ENCODE results near the gene ATF7. TPM values are rescaled to one million over a fixed set of nuclear protein-coding genes. Genes with fewer than 3 reads are reported as not detected.

Gene ATF7
- total RNA-seq, 4 donors from 2014 or later: 22.5 to 38.3 (median 29.9) TPM

DNA sequence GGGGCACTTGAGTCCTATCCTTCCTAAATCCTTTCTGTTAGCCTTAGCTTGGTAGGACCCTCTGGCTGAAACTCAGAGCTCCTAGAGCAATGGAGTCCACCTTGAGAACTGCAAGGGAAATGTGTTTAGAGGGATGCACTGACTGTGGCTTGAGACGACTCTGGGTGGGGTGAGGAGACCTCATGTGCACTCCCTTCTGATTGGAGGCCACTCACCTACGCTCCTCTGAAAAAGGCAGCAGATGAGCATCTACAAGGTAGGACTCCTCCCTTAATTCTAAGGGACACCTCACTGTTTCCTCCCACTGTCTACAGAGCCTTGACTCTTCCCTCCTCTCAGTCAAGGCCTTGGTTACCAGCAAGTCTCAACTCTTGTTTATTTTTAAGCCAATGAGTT lies 127.9 kb downstream of the ATF7 start:
- TF ChIP-seq, protein P1, sequence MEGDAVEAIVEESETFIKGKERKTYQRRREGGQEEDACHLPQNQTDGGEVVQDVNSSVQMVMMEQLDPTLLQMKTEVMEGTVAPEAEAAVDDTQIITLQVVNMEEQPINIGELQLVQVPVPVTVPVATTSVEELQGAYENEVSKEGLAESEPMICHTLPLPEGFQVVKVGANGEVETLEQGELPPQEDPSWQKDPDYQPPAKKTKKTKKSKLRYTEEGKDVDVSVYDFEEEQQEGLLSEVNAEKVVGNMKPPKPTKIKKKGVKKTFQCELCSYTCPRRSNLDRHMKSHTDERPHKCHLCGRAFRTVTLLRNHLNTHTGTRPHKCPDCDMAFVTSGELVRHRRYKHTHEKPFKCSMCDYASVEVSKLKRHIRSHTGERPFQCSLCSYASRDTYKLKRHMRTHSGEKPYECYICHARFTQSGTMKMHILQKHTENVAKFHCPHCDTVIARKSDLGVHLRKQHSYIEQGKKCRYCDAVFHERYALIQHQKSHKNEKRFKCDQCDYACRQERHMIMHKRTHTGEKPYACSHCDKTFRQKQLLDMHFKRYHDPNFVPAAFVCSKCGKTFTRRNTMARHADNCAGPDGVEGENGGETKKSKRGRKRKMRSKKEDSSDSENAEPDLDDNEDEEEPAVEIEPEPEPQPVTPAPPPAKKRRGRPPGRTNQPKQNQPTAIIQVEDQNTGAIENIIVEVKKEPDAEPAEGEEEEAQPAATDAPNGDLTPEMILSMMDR (IDR thresholded peaks at IDR 0.05): no peak
- no peak for DNase-seq (ENCODE audit: low spot score)
- no peak for ATAC-seq (ENCODE audit: low FRiP score)

DNA sequence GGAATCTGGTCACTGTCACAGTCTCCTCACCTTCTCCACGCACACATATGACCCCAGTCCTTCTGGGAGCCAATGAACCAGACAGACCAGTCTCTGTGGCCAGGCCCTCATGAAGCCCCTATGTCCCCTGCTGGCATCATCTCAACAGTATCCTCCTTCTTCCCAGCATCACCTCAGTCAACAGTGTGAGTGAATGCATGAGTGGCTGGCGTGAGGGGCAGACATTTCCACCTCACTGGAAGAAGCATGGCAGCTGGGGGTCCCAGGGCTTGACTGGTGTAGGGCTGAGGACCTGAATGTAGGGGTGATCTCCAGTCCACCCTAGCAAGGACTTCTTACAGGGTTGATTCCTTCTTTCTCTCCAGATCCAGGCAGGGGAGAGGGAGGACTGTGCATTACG lies 128.7 kb downstream of the ATF7 start:
- ATAC-seq (ENCODE audit: low FRiP score) (no peak), DNase-seq (ENCODE audit: low spot score) (no peak)
- TF ChIP-seq, protein P1 (IDR thresholded peaks at IDR 0.05): no peak

DNA sequence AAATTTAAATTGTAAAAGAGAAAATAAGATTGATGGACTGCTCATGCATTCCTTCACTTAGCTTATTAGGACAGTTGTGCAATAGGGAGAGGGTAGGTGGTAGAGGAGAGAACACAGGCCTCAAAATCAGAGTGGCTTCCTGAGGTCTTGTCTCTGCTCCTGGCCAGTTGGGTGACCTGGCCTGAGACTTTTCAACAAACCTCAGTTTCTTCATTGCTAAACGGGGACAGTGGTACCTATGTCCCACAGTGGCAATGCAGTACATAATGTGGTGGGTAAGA lies 129.5 kb downstream of the ATF7 start:
- TF ChIP-seq, protein P1 (IDR thresholded peaks at IDR 0.05): no peak
- ATAC-seq (ENCODE audit: low FRiP score): no peak
- DNase-seq (ENCODE audit: low spot score): no peak

DNA sequence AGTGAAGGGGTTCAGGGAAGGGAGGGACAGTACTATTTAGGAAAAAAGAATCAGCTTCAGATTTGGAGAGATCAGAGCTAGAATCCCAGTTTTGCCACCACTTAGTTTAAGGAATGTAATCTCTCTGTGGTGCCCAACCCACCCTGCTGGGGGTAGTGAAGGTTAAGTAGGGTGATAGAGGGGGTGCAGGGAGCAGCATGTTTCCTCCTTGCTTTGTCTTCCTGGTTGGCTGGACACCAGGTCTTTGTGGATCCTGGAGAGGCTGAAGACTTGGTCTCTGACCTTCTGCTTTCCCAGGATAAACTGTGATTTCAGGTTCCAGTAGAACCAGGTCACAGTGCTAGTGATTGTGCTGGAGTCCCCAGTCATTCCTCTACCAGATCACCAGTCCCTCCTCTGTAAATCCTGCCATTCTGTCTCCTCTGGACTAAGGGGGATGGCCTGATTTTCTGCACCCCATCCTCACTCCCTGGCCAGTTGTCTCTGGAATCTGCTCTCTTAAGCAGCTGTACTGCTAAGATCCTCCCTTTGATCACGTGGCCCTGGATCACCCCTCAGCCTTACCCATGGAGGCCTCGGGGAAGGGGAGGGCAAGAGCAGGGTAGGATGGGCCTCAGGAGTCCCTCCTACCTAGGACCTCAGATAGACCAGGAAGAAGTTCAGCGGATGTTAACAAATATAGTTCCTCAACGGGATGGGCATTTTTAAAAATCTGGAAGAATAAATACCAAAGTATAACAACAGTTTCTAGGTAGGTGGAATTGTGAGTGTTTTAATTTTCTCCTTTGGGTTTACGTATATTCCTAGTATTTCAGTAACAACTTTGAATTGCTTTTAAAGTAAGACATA lies 130.1 kb downstream of the ATF7 start:
- DNase-seq (ENCODE audit: low spot score) (peak; percentile 44), ATAC-seq (ENCODE audit: low FRiP score) (peak; percentile 34)
- TF ChIP-seq, protein P1 (IDR thresholded peaks at IDR 0.05): no peak

DNA sequence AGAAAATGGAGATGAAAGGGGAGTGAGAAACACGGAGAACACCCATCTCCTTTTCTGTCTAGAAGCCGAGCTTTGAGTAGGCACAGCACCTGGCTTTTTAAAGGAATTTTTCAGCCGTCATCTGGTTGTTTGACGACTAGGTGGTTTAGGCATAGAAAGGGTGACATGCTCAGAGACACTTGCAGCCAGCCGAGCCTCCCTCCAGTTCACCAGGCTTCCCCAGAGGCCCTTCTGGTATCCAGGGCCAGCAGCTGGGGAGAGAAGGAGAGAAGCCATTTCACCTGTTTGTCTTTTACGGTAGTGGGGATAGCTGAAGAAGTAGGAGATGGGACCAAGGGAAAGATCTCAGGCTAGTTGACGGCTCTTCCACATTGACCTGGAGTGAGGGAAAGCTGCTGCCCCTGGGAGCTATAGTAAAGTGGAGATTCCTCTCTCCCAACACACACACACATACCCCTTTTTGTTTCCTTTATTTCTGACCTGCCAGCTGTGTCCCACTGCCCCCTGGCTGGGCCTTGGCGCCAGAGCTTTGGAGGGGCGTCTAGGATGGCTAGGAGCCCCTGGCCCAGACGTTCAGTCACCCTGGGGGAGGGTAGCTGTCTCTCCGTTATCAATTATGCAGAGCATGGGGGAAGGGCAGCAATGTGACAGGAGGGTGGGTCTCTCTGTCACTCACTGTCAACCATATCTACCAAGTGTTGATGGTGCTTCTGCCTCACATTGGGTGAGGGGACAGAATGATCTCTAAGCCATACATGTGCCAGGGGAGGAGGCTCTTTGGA lies 132.4 kb downstream of the ATF7 start:
- TF ChIP-seq, protein P1 (IDR thresholded peaks at IDR 0.05): no peak
- DNase-seq (ENCODE audit: low spot score): no peak
- ATAC-seq (ENCODE audit: low FRiP score): no peak

DNA sequence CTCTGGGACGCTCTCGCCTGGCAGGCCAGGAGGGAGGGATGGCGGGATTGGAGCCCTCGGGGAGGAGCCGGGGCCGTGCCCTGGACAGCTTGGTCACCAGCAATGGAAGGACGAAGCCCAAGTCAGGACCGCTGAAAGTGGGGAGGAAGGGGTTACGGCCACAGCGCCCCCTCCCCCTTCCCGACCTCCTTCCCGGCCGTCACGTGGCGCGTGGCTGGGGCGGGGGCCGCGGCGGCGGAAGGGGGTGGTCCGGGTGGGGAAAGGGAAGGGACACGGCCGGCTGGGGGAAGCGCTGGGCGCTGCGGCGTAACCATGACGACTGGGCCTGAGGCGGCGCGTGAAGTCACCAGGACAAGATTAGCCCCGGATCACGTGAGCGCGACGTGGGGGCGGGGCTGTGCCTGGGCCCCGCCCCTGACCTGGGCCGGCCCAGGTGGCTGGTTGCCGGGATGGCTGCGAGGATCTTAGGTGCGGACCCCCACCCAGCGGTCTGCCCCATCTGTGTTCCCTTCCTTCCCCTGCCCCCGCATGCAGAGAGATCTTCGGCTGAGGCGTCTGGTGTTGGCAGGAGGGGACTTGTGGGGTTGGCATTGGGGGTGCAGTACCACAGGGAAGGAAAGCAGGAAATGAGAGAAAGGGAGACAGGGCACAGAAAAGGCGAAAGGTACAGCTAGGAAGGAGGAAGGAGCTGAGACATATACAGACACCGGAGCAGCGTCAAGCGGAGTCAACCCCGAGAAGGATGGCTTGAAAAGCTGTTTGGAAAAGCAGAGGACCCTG lies 133.2 kb downstream of the ATF7 start:
- peak; percentile 86 for DNase-seq (ENCODE audit: low spot score)
- ATAC-seq (ENCODE audit: low FRiP score): peak; percentile 77
- TF ChIP-seq, protein P1 (IDR thresholded peaks at IDR 0.05): no peak
